Endothelial cell of umbilical vein (primary cell): ENCODE data around the gene CCSER1.

Source experiments
- CTCF ChIP-seq, 2 donors: IDR thresholded peaks; 1 replicate in 1 of 2; 2 replicates in 1 of 2; pipeline ENCODE4 v1.5.1; 2011; ENCODE audit warnings: low read length in 2 of 2, mild to moderate bottlenecking in 2 of 2, moderate library complexity in 2 of 2, control low read depth in 1 of 2, inconsistent platforms in 1 of 2, low read depth in 1 of 2; ENCODE audit not compliant: insufficient read depth in 1 of 2; ENCODE audit errors: extremely low read depth in 1 of 2
- GATA2 ChIP-seq: IDR thresholded peaks from 2 replicates; pipeline ENCODE4 v1.7.0; 2011; ENCODE audit warnings: low read depth, mild to moderate bottlenecking, moderate library complexity, mixed read lengths, low read length; ENCODE audit not compliant: insufficient read length, insufficient read depth

- TF ChIP-seq CTCF (IDR thresholded peaks at IDR 0.05; ENCODE audit: extremely low read depth in 1 of 2, insufficient read depth in 1 of 2, low read depth in 1 of 2, low read length in 2 of 2), result no peak
- no peak for TF ChIP-seq GATA2
Observed at GRCh38 chr4:91622925-91623602, 1495.9 kb downstream of the CCSER1 start.
